ENCODE results near the gene GNG4.

DNA sequence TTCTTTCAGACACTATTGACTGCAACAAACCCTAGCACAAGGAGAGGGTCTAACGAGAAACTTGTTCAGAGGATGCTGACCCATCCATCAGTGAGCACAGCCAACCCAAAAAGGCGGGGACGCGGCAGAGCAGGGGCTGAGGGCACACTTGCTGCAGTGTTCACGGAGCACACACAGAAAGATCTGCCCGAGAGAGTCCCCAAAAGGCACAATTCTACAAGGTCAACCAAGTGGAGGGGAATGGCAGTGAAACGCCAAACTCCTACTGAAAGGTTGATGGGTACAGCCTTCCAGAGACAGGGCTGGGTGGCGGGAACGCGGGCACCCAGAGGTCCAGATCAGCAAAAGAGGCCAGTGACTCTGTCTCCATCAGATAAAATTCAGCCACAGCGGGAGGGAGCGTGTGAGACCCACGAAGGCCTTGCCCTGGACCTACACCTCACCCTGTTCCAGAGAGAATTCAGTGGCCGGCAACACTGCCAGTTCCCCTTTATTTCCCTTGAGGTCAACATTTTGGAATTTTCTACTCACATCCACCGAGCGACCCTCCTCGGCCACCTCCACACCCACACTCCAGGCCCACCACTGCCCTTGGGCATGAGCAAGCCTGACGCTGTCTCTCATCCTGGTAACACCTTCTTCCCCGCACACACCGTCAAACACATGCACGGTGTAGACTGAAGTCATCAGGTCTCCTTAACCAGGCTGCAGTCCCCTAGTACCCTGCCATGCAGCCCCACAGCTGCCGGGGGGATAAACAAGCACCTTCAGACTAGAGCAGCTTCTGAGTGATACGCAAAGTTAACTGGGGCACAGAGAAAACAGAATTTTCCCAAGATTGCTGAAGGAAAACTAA, 5.5 kb downstream of the GNG4 start:
- TF ChIP-seq, protein P1, sequence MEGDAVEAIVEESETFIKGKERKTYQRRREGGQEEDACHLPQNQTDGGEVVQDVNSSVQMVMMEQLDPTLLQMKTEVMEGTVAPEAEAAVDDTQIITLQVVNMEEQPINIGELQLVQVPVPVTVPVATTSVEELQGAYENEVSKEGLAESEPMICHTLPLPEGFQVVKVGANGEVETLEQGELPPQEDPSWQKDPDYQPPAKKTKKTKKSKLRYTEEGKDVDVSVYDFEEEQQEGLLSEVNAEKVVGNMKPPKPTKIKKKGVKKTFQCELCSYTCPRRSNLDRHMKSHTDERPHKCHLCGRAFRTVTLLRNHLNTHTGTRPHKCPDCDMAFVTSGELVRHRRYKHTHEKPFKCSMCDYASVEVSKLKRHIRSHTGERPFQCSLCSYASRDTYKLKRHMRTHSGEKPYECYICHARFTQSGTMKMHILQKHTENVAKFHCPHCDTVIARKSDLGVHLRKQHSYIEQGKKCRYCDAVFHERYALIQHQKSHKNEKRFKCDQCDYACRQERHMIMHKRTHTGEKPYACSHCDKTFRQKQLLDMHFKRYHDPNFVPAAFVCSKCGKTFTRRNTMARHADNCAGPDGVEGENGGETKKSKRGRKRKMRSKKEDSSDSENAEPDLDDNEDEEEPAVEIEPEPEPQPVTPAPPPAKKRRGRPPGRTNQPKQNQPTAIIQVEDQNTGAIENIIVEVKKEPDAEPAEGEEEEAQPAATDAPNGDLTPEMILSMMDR (IDR thresholded peaks at IDR 0.05; ENCODE audit: low read depth, low read length): no peak
- TF ChIP-seq EZH2phosphoT487 (IDR thresholded peaks at IDR 0.05; ENCODE audit: low read depth): no peak

Data from OCI-LY3 (cell line).